ENCODE data around the gene ACBD3.
A peak's percentile ranks its signal among the peaks of the same experiment; 100 is the strongest.

The ACBD3 gene

GRCh38 chr1:226110249-226111097, 76.1 kb downstream of the ACBD3 start:
- peak; percentile 52 for DNase-seq

DNA sequence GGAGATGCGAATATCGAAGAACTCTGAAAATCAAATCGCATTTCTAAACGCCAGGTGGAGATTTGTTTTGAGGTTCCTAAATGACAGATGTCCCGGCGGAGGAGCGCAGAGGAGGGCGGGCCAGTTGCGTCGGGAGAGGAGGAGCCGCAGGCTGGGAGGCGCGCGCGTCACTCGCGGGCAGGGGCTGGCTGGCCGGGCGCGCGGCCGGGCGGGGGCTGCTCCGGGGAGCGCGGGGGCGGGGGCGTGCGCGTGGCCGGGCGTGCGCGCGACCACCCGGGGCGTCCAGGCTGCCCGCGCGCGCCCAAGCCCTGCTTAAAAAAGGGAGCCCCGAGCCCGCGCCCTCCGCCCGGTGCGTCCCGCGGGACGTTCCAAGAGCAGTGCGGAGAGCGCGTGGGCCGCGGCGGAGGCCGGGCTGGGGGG, 76.7 kb downstream of the ACBD3 start:
- peak; percentile 79 for DNase-seq

GRCh38 chr1:226108935-226109828, 77.4 kb downstream of the ACBD3 start:
- no peak for DNase-seq

DNA sequence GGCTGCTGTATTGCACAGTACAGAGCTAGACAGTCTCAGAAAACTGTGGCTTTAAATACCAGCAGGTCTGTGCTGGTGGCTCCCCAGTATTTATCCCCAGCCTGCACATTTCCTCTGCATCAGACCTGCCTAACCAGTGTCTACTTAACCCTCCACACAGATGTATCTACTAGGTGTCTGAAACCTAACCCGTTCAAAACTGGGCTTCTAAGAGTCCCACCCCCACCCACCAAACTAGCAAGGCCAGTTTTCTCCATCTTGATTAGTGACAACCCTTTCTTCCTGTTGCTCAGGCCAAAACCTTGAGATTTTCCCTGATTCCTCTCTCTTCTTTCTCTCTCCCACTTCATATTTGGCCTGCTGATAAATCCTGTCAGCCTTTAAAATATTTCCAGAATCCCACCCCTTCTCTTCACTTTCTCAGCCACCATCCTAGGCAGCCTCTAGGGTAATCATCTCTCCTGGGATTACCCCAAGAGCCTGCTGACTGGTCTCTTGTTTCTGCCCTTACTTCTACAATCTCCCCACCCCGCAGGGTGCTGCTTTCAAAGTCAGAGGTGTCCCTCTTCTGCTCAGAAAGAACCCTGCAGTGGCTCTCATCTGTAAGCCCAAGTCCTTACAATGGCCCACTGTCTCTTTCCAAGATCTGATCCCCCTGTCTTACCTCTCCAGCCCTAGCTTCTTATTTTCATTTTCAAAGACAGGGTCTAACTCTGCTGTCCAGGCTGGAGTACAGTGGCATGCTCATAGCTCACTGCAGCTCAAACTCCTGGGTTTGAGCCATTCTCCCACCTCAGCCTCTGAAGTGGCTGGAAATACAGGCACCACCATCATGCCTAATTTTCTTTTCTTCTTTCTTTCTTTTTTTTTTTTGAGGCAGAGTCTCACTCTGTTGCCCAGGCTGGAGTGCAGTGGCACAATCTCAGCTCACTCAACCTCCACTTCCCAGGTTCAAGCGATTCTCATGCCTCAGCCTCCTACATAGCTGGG, 78.8 kb downstream of the ACBD3 start:
- DNase-seq, result no peak

GRCh38 chr1:226104671-226105121, 81.8 kb downstream of the ACBD3 start:
- DNase-seq, result no peak

DNA sequence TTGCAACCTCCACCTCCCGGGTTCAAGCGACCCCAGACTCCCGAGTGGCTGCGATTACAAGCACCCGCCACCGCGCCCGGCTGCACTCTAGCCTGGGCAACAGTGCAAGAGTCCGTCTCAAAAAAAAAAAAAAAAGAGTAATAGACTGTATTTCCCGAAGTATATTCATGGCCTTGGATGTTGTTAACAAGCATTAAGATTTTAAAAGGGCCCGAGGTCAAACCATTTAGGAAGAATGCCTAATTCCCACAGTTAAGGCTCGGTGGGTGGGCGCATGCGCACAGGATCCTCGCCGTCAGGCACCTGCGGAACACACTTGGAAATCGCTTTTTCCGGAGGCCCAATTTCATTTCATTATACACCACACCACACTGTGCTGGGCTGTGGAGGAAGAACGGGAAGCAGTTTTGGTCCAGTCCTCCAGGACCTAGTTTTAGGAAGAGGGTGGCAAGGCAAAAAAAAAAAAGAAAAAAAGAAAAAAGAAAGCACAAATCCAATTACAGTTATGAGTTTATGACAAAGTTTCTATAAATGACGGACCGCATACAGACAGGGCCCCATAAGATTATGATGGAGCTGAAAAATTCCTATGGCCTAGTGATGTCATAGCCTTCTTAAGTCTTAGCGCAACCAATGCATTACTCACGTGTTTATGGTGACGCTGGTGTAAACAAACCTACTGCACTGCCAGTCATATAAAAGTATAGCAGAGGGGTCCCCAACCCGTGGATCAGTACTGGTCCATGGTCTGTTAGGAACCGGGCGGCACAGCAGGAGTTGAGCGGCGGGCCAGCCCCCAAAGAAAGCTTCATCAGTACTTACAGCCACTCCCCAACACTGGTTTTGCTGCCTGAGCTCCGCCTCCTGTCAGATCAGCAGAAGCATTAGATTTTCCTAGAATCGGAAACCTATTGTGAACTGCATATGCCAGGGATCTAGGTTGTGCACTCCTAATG, 85.8 kb downstream of the ACBD3 start:
- peak; percentile 46 for DNase-seq

- DNase-seq, result no peak
Observed at GRCh38 chr1:226098870-226099835, 87.4 kb downstream of the ACBD3 start.

DNA sequence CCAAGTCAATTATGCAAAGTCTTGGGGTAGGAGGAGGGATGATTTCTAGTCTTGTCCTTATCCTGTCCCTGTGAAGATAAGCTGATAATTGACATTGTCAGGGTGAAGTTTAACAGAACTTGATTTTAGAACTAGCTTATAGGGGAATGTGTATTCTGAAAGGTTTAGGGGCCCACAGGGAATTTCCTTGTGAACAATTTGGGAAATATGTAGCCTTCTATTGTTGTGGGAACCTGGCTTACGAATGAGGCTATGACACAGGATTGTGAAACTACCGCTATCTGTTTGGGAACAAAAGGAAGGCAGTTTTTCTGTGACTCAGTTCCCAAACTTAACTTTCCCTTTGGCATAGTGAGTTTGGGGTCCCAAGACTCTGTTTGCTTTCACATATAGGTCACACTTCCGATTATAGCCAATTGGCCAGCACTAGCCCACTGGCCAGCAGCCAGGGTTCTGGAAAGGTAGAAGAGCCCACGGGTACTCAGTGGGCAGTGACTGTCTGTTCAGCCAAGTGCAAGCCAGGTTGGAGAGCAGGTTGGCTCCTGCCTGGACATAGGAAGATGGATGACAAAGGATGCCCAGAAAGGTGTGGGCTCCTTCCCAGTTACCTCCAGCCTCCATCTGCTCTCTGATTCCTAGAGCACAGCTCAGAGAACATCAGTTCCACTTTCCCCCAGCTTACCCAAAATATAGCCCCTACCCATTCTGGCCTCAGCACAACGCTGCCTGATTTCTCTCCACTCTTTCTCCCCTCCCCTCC, 88.5 kb downstream of the ACBD3 start:
- DNase-seq, result no peak

- DNase-seq, result no peak
Observed at GRCh38 chr1:226095286-226095685, 91.3 kb downstream of the ACBD3 start.
